GM12801 (cell line): Measurements from ENCODE around the gene MTHFR.

Source experiments
- CTCF ChIP-seq: IDR thresholded peaks from one replicate; pipeline ENCODE4 v1.5.1; 2011; ENCODE audit warnings: control low read depth; ENCODE audit not compliant: insufficient read length; ENCODE audit errors: extremely low read depth

Gene MTHFR

GRCh38 chr1:11741919-11742558, 63.7 kb downstream of the MTHFR start:
- TF ChIP-seq CTCF, result no peak

GRCh38 chr1:11741482-11741881, 64.3 kb downstream of the MTHFR start:
- TF ChIP-seq CTCF, result no peak

GRCh38 chr1:11740258-11741192, 65.2 kb downstream of the MTHFR start:
- no peak for TF ChIP-seq CTCF

- no peak for TF ChIP-seq CTCF
Measured at GRCh38 chr1:11738783-11739182, 67.0 kb downstream of the MTHFR start.

GRCh38 chr1:11738096-11738495, 67.7 kb downstream of the MTHFR start:
- TF ChIP-seq CTCF, result no peak

- TF ChIP-seq CTCF, result no peak
Measured at GRCh38 chr1:11736746-11737639, 68.8 kb downstream of the MTHFR start.
